Right atrium auricular region (tissue), 2 donors: Measurements from ENCODE around the gene CUEDC1. TPM values are rescaled to one million over a fixed set of nuclear protein-coding genes. Genes with fewer than 3 reads are reported as not detected.

ENCODE experiments used
- DNase-seq: peaks from one replicate; pipeline ENCODE4 v3.0.0-alpha.2; 2019; ENCODE audit warnings: low spot score
- H3K27ac ChIP-seq, 2 donors: fragments of 200-600 bp; sonication (generic); 1 replicate in 1 of 2; 2 replicates in 1 of 2; pipeline ENCODE4 v1.5.1; 2016 to 2019
- H3K27me3 ChIP-seq, 2 donors: fragments of 200-600 bp; sonication (generic); one replicate each; pipeline versions ENCODE4 v1.5.1 to v1.6.0; 2017 to 2019
- H3K36me3 ChIP-seq: fragments of 200-600 bp; sonication (generic); one replicate; pipeline ENCODE4 v1.5.1; 2016
- H3K4me1 ChIP-seq, 2 donors: fragments of 200-600 bp; sonication (generic); one replicate each; pipeline versions ENCODE4 v1.5.1 to v1.6.0; 2017 to 2019
- H3K4me3 ChIP-seq, 2 donors: fragments of 200-600 bp; sonication (generic); 1 replicate in 1 of 2; 2 replicates in 1 of 2; pipeline ENCODE4 v1.5.1; 2017 to 2019; ENCODE audit warnings: mild to moderate bottlenecking in 1 of 2, moderate library complexity in 1 of 2
- H3K9me3 ChIP-seq, 2 donors: fragments of 200-600 bp; sonication (generic); one replicate each; pipeline ENCODE4 v1.5.1; 2019
- CTCF ChIP-seq, 2 donors: fragments of 200-600 bp; sonication (generic); IDR thresholded peaks; one replicate each; pipeline ENCODE4 v1.5.1; 2019; ENCODE audit warnings: antibody characterized with exemption in 2 of 2
- total RNA-seq, 2 donors: library from RNA; depleted of rRNA; stranded (reverse); fragments of >200 nt; gene quantifications; one replicate each; pipeline ENCODE4 v1.1.0, GENCODE V29; 2016

The CUEDC1 gene
- total RNA-seq, 2 donors from 2014 or later, result 32.5 to 33.3 TPM

DNA sequence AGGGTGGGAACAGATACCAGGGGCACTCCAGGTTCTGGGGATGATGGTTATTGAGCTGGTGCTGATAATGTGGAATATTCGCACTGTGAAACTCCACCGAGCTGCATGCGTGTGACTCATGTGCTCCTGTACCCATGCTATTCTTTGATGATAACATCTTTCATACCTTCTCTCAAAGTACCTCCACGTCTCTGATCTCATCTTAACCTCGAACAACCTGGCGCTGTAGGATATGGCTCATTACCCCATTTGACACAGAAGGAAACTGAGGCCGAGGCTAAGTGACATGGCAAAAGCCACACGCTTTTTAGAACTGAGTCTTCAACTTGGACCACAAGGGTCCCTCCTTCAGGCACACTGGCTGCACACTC lies 75.1 kb downstream of the CUEDC1 start:
- TF ChIP-seq CTCF (IDR thresholded peaks at IDR 0.05), result no peak
- Histone ChIP-seq H3K36me3 (peaks cover 25% of the 10 kb centered on the region), H3K4me1 (peaks cover 0 to 61% of the 10 kb centered on the region in 2 donors), H3K4me3 (no peak overlapping the region), H3K27ac (no peak overlapping the region), H3K27me3 (no peaks in the 10 kb centered on the region), H3K9me3 (no peaks in the 10 kb centered on the region)
- DNase-seq, result no peak

DNA sequence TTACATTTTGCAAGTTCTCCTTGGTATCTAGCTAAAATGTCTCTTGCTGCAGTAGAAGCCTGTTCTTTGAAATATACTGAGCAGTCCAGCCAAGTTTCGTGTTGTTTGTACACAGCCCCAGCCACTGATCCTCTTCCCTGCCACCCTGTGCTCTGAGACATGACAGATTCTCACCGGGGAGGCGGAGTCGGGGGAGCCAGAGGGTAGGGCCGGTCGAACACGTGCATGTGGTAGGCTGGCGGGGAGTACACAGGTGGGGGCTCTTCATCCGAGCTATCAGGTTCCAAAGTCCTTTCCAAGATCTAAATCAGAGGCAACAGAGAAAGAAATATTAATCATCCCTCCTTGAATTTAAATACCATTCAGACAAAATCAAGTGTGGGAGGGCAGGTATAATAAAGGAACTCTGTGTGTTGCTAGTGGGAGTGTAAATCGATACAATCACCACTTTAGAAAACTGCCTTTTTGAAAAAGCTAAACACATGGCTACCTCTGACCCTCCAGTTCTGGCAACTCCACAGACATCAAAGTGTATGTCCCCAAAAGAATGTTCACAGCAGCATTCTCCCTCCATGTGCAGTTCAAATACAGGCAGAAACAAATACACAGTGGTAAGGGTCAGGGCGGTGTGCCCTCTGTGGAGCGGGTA lies 75.7 kb downstream of the CUEDC1 start:
- Histone ChIP-seq H3K4me3 (no peak overlapping the region), H3K36me3 (peaks cover 20% of the 10 kb centered on the region), H3K4me1 (peaks cover 0 to 66% of the 10 kb centered on the region in 2 donors), H3K27me3 (no peaks in the 10 kb centered on the region), H3K9me3 (no peaks in the 10 kb centered on the region), H3K27ac (peak overlapping the region in 1 of 2 donors; percentile 82)
- DNase-seq, result no peak
- TF ChIP-seq CTCF (IDR thresholded peaks at IDR 0.05), result no peak

DNA sequence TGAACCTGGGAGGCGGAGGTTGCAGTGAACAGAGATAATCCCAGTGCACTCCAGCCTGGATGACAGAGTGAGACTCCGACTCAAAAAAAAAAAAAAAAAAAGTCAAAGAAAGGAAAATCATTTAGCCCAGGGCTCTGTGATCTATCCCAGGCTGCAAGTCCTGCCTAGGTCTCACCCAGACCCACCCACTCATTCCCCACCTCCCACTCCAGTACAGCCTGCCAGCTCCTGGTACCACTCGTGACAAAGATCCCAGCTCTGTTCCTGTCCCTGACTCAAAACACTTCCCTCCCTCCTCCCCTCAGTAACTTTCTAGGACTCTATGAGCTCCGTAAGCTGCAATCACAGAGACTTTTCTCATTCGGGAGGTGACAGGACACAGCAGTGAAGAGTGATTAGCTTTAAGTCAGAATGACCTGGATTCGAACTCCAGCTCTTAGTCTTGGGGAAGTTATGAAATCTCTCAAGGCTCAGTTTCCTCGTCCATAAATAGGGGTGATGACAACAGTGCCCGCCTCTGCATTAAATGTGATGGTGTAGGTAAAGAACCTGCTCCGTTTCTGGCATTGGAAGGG lies 77.3 kb downstream of the CUEDC1 start:
- Histone ChIP-seq H3K4me1 (peaks cover 0 to 83% of the 10 kb centered on the region in 2 donors), H3K27me3 (no peaks in the 10 kb centered on the region), H3K9me3 (no peaks in the 10 kb centered on the region), H3K36me3 (peaks cover 18% of the 10 kb centered on the region), H3K27ac (peak overlapping the region; percentile 45 to 82), H3K4me3 (no peak overlapping the region)
- no peak for TF ChIP-seq CTCF (IDR thresholded peaks at IDR 0.05)
- no peak for DNase-seq

GRCh38 chr17:57876866-57877237 lies 78.4 kb downstream of the CUEDC1 start:
- DNase-seq, result no peak
- Histone ChIP-seq H3K4me1 (peaks cover 0 to 81% of the 10 kb centered on the region in 2 donors), H3K9me3 (no peaks in the 10 kb centered on the region), H3K36me3 (peaks cover 21% of the 10 kb centered on the region), H3K27ac (peak overlapping the region; percentile 82 to 90), H3K27me3 (no peaks in the 10 kb centered on the region), H3K4me3 (no peak overlapping the region)
- TF ChIP-seq CTCF (IDR thresholded peaks at IDR 0.05), result no peak

- Histone ChIP-seq H3K27ac (peak overlapping the region; percentile 82 to 90), H3K27me3 (no peaks in the 10 kb centered on the region), H3K9me3 (no peaks in the 10 kb centered on the region), H3K36me3 (peaks cover 26% of the 10 kb centered on the region), H3K4me3 (no peak overlapping the region), H3K4me1 (peaks cover 0 to 75% of the 10 kb centered on the region in 2 donors)
- TF ChIP-seq CTCF (IDR thresholded peaks at IDR 0.05), result no peak
- DNase-seq, result no peak
Observed at GRCh38 chr17:57876023-57876865, 79.0 kb downstream of the CUEDC1 start.
